GM12873 (cell line): Measurements from ENCODE around the gene VPS50.

Source experiments
- TF ChIP-seq, protein P1 (sequence below): IDR thresholded peaks from 2 replicates; pipeline ENCODE4 v1.5.1; 2012; ENCODE audit warnings: low read depth, mild to moderate bottlenecking, moderate library complexity, low read length, control low read depth; ENCODE audit not compliant: insufficient read depth; ENCODE audit errors: missing control alignments

VPS50 gene

DNA sequence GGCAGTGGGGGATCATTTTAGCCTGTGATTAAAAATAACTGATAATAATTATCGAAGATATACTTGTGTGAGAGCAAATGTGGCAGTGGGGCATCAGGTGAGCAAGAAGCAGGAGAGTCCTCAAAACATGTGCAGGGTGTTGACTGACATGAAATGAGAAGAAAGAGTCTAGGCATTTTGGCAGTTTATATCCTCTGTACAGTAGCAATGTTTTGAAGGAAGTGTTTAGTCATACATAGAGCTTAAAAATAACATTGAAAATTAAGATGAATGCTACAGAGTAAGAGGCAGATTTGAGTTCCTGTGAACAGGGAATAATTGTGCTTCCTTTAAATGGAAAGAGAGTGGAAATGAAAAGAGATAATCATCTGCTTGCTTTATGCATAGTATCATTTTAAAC is 47.4 kb downstream of the VPS50 start:
- TF ChIP-seq, protein P1, sequence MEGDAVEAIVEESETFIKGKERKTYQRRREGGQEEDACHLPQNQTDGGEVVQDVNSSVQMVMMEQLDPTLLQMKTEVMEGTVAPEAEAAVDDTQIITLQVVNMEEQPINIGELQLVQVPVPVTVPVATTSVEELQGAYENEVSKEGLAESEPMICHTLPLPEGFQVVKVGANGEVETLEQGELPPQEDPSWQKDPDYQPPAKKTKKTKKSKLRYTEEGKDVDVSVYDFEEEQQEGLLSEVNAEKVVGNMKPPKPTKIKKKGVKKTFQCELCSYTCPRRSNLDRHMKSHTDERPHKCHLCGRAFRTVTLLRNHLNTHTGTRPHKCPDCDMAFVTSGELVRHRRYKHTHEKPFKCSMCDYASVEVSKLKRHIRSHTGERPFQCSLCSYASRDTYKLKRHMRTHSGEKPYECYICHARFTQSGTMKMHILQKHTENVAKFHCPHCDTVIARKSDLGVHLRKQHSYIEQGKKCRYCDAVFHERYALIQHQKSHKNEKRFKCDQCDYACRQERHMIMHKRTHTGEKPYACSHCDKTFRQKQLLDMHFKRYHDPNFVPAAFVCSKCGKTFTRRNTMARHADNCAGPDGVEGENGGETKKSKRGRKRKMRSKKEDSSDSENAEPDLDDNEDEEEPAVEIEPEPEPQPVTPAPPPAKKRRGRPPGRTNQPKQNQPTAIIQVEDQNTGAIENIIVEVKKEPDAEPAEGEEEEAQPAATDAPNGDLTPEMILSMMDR = no peak

DNA sequence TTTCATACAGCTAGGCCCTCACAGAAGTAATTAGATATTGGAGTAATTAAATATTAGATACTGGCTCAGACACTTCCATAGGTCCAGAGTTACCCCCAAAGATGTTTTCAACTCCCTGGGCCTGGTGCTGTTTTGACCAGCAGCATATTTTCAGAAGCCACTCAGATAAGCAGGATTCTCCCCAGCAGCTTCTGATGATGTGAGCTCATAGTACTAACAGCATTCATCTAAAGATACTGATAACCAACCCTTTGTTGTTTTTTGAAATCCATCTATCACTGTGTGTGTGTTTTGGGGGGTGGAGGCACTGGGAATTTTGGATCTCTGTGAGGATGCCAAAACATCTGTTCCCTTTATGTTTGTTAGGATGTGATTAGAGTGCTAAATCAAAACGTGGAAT is 52.7 kb downstream of the VPS50 start:
- TF ChIP-seq, protein P1 = no peak

DNA sequence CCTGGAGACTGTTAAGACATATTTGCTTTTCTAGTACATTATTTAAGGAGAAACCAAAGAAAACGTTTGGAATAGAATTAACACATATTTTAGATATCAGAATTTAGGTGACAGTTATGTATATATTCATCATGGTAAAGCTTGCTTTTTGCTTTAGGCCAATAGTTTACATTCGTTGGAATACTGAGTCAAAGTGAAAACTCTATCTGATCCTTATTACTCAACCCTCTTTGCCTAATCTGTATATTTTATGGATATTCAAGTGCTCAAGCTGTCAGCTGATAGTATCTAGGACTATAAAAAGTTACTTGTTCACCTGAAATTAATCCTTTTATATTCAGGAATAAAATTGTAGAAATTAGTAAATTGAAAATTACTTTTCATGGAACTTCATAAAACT is 61.1 kb downstream of the VPS50 start:
- TF ChIP-seq, protein P1 = no peak

DNA sequence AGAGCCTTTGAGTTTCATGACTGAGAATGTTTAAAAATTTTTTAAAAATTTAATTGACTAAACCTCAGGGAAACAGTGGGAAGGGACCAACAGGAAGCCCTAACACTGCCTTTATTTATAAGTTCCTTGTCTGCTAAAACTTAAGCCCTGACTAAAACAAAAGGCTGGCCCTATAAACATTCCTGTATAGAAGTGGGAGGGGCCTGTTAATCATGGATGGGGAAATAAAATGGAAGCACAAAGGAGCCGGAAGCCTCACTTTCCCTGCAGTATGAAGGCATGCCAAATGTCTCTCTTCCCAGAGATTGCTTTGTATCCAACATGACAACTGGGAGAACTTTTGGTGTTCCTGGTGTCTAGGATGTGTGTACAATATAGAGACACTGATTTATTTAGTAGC is 66.0 kb downstream of the VPS50 start:
- TF ChIP-seq, protein P1 = no peak

DNA sequence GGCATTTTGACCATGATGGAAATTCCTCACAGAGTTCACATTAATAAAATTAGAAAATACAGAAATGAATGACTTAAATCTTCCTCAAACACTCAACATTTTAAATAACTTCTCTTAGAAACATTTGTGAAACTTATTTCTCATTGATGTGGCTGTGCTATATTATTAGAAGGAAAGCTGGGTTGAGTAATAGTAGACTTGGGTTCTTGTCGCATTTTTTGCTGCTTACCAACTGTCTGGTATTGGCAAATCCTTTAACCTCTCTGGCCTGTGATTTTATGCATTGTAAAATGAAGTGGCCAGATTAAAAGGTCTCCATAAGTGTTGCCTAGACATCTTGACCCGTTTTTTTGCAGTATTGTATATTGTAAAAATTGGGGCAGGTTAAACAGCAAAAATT is 66.5 kb downstream of the VPS50 start:
- TF ChIP-seq, protein P1 = no peak

DNA sequence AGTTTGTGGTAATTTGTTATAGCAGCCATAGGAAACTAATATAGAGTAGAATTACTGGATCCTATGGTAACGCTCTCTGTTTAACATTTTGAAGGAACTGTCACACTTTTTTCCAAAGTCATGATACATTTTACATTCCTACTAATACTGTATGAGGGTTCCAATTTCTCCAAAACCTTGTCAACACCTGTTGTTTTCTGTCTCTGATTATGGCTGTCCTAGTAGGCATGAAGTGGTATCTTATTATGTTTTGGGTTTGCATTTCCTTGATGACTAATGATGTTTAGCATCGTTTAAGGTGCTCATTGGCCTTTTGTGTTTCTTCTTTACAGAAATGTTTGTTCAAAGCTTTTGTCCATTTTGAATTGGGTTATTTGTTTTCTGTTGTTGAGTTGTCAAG is 69.6 kb downstream of the VPS50 start:
- TF ChIP-seq, protein P1 = no peak

DNA sequence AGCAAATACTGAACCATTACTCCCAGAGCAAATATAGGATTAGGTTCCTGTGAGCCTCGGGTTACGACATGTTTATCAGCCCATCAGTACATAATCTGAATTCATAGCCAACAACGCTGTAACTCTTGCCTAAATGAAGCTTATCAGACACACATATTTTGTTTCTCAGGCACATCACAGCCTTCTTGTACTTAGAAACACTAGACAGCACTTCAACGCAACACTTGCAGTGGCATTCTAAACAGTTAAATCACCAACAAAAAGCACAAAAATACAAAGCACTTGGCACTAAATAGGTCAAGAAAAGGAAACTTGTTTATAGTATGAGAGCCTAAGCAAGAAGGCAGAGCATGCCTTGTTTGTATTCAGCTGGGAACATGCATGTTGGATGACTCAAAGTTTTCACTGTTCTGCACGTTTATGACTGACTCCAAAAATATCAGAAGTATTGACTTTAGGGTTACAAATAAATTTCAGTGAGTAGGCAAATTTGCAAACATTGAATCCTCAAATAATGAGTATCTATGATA is 75.0 kb downstream of the VPS50 start:
- TF ChIP-seq, protein P1 = no peak
